ENCODE data around the gene HGFAC. TPM values are rescaled to one million over a fixed set of nuclear protein-coding genes. Genes with fewer than 3 reads are reported as not detected.

The HGFAC gene
- total RNA-seq, 1 experiment from 2014 or later = 0.20 TPM

- TF ChIP-seq E2F1 (CRISPR knock-in tag; IDR thresholded peaks at IDR 0.05) (no peak), TP53 (CRISPR knock-in tag; IDR thresholded peaks at IDR 0.05) (no peak), CREM (CRISPR knock-in tag; IDR thresholded peaks at IDR 0.05) (no peak)
Measured at GRCh38 chr4:3422808-3423297, 18.9 kb upstream of the HGFAC start (continued).

GRCh38 chr4:3423406-3423805 lies 18.4 kb upstream of the HGFAC start:
- Mint-ChIP-seq H3K4me3 (no peak overlapping the region), H3K9me3 (no peaks in the 10 kb centered on the region), H3K4me1 (no peaks in the 10 kb centered on the region), H3K27me3 (ENCODE audit: low read depth) (no peaks in the 10 kb centered on the region), H3K36me3 (no peaks in the 10 kb centered on the region), H3K27ac (no peak overlapping the region)
- ChIA-PET CTCF (no interaction called here), POLR2A (no interaction called here)
- TF ChIP-seq ZNF317 (CRISPR knock-in tag; IDR thresholded peaks at IDR 0.05; ENCODE audit: borderline replicate concordance, low read depth) (no peak), ATF3 (CRISPR knock-in tag; conservative IDR thresholded peaks at IDR 0.05) (no peak), ZNF423 (CRISPR knock-in tag; IDR thresholded peaks at IDR 0.05) (no peak), SOX15 (CRISPR knock-in tag; IDR thresholded peaks at IDR 0.05) (no peak), NR2C2 (CRISPR knock-in tag; IDR thresholded peaks at IDR 0.05) (no peak), TCF7 (CRISPR knock-in tag; IDR thresholded peaks at IDR 0.05; ENCODE audit: low read depth) (no peak), ZNF281 (CRISPR knock-in tag; IDR thresholded peaks at IDR 0.05) (no peak), MLX (CRISPR knock-in tag; IDR thresholded peaks at IDR 0.05) (no peak), PRDM15 (CRISPR knock-in tag; IDR thresholded peaks at IDR 0.05) (no peak), TEAD1 (CRISPR knock-in tag; IDR thresholded peaks at IDR 0.05) (no peak), CREB1 (CRISPR knock-in tag; IDR thresholded peaks at IDR 0.05) (no peak), ZMAT4 (CRISPR knock-in tag; IDR thresholded peaks at IDR 0.05) (no peak), MXD4 (CRISPR knock-in tag; IDR thresholded peaks at IDR 0.05; ENCODE audit: borderline replicate concordance) (no peak), TP53 (CRISPR knock-in tag; IDR thresholded peaks at IDR 0.05) (no peak), STAT6 (CRISPR knock-in tag; conservative IDR thresholded peaks at IDR 0.05; ENCODE audit: low read depth) (no peak), ZNF671 (CRISPR knock-in tag; IDR thresholded peaks at IDR 0.05) (no peak), ZNF138 (CRISPR knock-in tag; conservative IDR thresholded peaks at IDR 0.05) (no peak), CTCF (IDR thresholded peaks at IDR 0.05) (no peak), HMGXB4 (CRISPR knock-in tag; IDR thresholded peaks at IDR 0.05) (no peak)
- DNase-seq (ENCODE audit: low spot score) (no peak), ATAC-seq (no peak)

Data from WTC11 (cell line).